ENCODE results near the gene FREM2. TPM values are rescaled to one million over a fixed set of nuclear protein-coding genes. Genes with fewer than 3 reads are reported as not detected.

FREM2 gene
- polyA plus RNA-seq, 1 experiment: not detected

DNA sequence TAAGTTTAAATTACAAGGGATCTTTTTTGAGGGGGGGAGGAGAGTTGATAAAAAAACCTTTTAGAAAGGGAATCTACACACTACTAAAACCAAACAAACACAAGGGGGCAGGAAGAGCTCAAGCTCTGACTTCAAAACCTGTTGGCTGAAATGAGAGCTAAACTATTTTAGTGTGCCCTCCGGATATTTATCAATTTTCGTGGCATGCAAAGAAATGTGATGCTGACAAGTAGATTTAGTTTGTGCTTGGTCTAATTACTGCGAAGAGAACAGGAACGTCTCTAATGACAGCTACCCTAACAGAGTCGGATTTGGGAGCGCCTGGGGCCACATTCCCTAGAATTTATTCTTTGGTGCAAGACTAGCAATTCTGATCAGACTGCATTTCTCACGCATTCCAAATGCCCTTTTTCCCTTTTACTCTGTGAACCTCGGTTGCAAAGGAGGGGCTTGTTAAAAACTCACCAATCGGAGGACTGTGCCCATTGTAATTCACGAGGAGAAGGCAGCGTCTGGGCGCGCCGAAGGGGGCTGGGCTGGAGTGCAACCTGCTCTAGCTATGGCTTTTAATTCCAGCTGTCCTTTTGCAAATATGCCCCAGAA is 802 bp upstream of the FREM2 start:
- no peaks in the 10 kb centered on the region for H3K36me3 ChIP-seq (ENCODE audit: control insufficient read depth, insufficient read depth, low read length)
- ChIA-PET CTCF (no interaction called here), POLR2A (no interaction called here)
- TF ChIP-seq, protein P1, sequence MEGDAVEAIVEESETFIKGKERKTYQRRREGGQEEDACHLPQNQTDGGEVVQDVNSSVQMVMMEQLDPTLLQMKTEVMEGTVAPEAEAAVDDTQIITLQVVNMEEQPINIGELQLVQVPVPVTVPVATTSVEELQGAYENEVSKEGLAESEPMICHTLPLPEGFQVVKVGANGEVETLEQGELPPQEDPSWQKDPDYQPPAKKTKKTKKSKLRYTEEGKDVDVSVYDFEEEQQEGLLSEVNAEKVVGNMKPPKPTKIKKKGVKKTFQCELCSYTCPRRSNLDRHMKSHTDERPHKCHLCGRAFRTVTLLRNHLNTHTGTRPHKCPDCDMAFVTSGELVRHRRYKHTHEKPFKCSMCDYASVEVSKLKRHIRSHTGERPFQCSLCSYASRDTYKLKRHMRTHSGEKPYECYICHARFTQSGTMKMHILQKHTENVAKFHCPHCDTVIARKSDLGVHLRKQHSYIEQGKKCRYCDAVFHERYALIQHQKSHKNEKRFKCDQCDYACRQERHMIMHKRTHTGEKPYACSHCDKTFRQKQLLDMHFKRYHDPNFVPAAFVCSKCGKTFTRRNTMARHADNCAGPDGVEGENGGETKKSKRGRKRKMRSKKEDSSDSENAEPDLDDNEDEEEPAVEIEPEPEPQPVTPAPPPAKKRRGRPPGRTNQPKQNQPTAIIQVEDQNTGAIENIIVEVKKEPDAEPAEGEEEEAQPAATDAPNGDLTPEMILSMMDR (IDR thresholded peaks at IDR 0.05; ENCODE audit: insufficient read depth, low read depth, low read length): no peak
- H3K27me3 ChIP-seq (ENCODE audit: control insufficient read depth, insufficient read depth, low read length): peaks cover 9% of the 10 kb centered on the region
- H3K4me3 ChIP-seq (ENCODE audit: low read depth, low read length): no peak overlapping the region
- no peak for DNase-seq (ENCODE audit: low read depth)

DNA sequence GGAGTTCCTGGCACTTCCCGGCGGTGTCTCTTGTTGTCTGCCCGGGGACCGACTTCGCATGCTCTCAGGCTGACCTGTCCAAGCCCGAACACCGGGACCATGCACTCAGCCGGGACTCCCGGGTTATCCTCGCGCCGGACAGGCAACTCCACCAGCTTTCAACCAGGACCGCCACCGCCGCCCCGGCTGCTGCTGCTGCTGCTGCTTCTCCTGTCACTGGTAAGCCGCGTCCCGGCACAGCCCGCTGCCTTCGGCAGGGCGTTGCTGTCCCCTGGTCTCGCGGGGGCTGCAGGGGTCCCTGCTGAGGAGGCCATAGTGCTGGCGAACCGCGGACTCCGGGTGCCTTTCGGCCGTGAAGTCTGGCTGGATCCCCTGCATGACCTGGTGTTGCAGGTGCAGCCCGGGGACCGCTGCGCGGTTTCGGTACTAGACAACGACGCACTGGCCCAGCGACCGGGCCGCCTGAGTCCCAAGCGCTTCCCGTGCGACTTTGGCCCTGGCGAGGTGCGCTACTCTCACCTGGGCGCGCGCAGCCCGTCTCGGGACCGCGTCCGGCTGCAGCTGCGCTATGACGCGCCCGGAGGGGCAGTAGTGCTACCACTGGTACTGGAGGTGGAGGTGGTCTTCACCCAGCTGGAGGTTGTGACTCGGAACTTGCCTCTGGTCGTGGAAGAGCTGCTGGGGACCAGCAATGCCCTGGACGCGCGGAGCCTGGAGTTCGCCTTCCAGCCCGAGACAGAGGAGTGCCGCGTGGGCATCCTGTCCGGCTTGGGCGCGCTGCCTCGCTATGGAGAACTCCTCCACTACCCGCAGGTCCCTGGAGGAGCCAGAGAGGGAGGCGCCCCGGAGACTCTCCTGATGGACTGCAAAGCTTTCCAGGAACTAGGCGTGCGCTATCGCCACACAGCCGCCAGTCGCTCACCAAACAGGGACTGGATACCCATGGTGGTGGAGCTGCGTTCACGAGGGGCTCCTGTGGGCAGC is 661 bp downstream of the FREM2 start:
- Histone ChIP-seq H3K27me3 (ENCODE audit: control insufficient read depth, insufficient read depth, low read length) (peaks cover 9% of the 10 kb centered on the region), H3K4me3 (ENCODE audit: low read depth, low read length) (peak overlapping the region; percentile 21; the same call in 1 of the 2 replicates), H3K36me3 (ENCODE audit: control insufficient read depth, insufficient read depth, low read length) (no peaks in the 10 kb centered on the region)
- no peak for DNase-seq (ENCODE audit: low read depth)
- ChIA-PET CTCF (no interaction called here), POLR2A (no interaction called here)
- TF ChIP-seq, protein P1 (IDR thresholded peaks at IDR 0.05; ENCODE audit: insufficient read depth, low read depth, low read length): no peak

GRCh38 chr13:38688674-38689073 is 1.8 kb downstream of the FREM2 start:
- DNase-seq (ENCODE audit: low read depth): no peak
- ChIA-PET POLR2A (no interaction called here), CTCF (no interaction called here)
- H3K36me3 ChIP-seq (ENCODE audit: control insufficient read depth, insufficient read depth, low read length): no peaks in the 10 kb centered on the region
- H3K4me3 ChIP-seq (ENCODE audit: low read depth, low read length): no peak overlapping the region
- TF ChIP-seq, protein P1 (IDR thresholded peaks at IDR 0.05; ENCODE audit: insufficient read depth, low read depth, low read length): no peak
- peaks cover 9% of the 10 kb centered on the region for H3K27me3 ChIP-seq (ENCODE audit: control insufficient read depth, insufficient read depth, low read length)

- H3K27me3 ChIP-seq (ENCODE audit: control insufficient read depth, insufficient read depth, low read length): peaks cover 9% of the 10 kb centered on the region
- no peak overlapping the region for H3K4me3 ChIP-seq (ENCODE audit: low read depth, low read length)
- POLR2A ChIA-PET: no interaction called here
- H3K36me3 ChIP-seq (ENCODE audit: control insufficient read depth, insufficient read depth, low read length): no peaks in the 10 kb centered on the region
- CTCF ChIA-PET: no interaction called here
- DNase-seq (ENCODE audit: low read depth): no peak
- TF ChIP-seq, protein P1 (IDR thresholded peaks at IDR 0.05; ENCODE audit: insufficient read depth, low read depth, low read length): no peak
These were observed 3.4 kb downstream of the FREM2 start for GRCh38 chr13:38690231-38690630.

- ChIA-PET CTCF (interaction anchor here (0.6 kb wide), 1 partner anchor 38 kb away, joined by 3 read pairs; no protein-coding TSS in a partner anchor), POLR2A (no interaction called here)
- TF ChIP-seq, protein P1 (IDR thresholded peaks at IDR 0.05; ENCODE audit: insufficient read depth, low read depth, low read length): no peak
- Histone ChIP-seq H3K36me3 (ENCODE audit: control insufficient read depth, insufficient read depth, low read length) (no peaks in the 10 kb centered on the region), H3K4me3 (ENCODE audit: low read depth, low read length) (no peak overlapping the region), H3K27me3 (ENCODE audit: control insufficient read depth, insufficient read depth, low read length) (no peaks in the 10 kb centered on the region; the same call in 1 of the 2 replicates)
- no peak for DNase-seq (ENCODE audit: low read depth)
These were observed 6.3 kb downstream of the FREM2 start for GRCh38 chr13:38693168-38693567.

Measured in BJ (cell line).